Neural progenitor cell (in vitro differentiated cells): ENCODE data around the gene AQP12B. TPM values are rescaled to one million over a fixed set of nuclear protein-coding genes. Genes with fewer than 3 reads are reported as not detected.
A peak's percentile ranks its signal among the peaks of the same experiment; 100 is the strongest.

Experiments used
- DNase-seq: peaks from one replicate; pipeline ENCODE4 v3.0.0-alpha.2; 2016; ENCODE audit warnings: low spot score
- H2AFZ ChIP-seq: fragments of 200-600 bp; sonication (generic); replicated peaks from 2 replicates; pipeline ENCODE4 v1.6.1; 2016; ENCODE audit warnings: antibody characterized with exemption
- H3F3A ChIP-seq: fragments of 200-600 bp; sonication (generic); 2 replicates; pipeline ENCODE4 v1.6.1; 2016; ENCODE audit warnings: antibody characterized with exemption, low read depth
- H3K27ac ChIP-seq: fragments of 200-600 bp; sonication (generic); 2 replicates; pipeline ENCODE4 v1.5.1; 2016; ENCODE audit warnings: mild to moderate bottlenecking
- H3K27me3 ChIP-seq: fragments of 200-600 bp; sonication (generic); 2 replicates; pipeline ENCODE4 v1.6.1; 2016; ENCODE audit warnings: mild to moderate bottlenecking, moderate library complexity
- H3K36me3 ChIP-seq: fragments of 200-600 bp; sonication (generic); 2 replicates; pipeline ENCODE4 v1.5.1; 2016
- H3K4me1 ChIP-seq: fragments of 200-600 bp; sonication (generic); 2 replicates; pipeline ENCODE4 v1.6.1; 2016; ENCODE audit warnings: mixed run types
- H3K4me2 ChIP-seq: fragments of 200-600 bp; sonication (generic); 2 replicates; pipeline ENCODE4 v1.6.1; 2016
- H3K4me3 ChIP-seq: fragments of 200-600 bp; sonication (generic); 2 replicates; pipeline ENCODE4 v1.5.1; 2016
- H3K79me2 ChIP-seq: fragments of 200-600 bp; sonication (generic); 2 replicates; pipeline ENCODE4 v1.6.1; 2016; ENCODE audit warnings: low read depth
- H3K9ac ChIP-seq: fragments of 200-600 bp; sonication (generic); 2 replicates; pipeline ENCODE4 v1.6.1; 2016
- H3K9me3 ChIP-seq: fragments of 200-600 bp; sonication (generic); 2 replicates; pipeline ENCODE4 v1.5.1; 2016; ENCODE audit warnings: low read depth
- H4K20me1 ChIP-seq: fragments of 200-600 bp; sonication (generic); 2 replicates; pipeline ENCODE4 v1.6.1; 2016; ENCODE audit warnings: low read depth
- H3K27ac Mint-ChIP-seq: 3 replicates; pipeline ENCODE4 v1.8.0; 2021; ENCODE audit warnings: mixed read lengths
- H3K27me3 Mint-ChIP-seq: 2 replicates; pipeline ENCODE4 v1.8.0; 2022; ENCODE audit warnings: low read depth, mild to moderate bottlenecking, inconsistent platforms, moderate library complexity, mixed read lengths; ENCODE audit not compliant: insufficient read depth
- H3K36me3 Mint-ChIP-seq: 3 replicates; pipeline ENCODE4 v1.8.0; 2021; ENCODE audit warnings: mixed read lengths
- H3K4me1 Mint-ChIP-seq: 3 replicates; pipeline ENCODE4 v1.8.0; 2021; ENCODE audit warnings: mixed read lengths
- H3K4me3 Mint-ChIP-seq: 3 replicates; pipeline ENCODE4 v1.8.0; 2021; ENCODE audit warnings: mild to moderate bottlenecking, moderate library complexity, mixed read lengths
- H3K9me3 Mint-ChIP-seq: 3 replicates; pipeline ENCODE4 v1.8.0; 2020; ENCODE audit warnings: mixed read lengths
- EZH2 ChIP-seq: fragments of 200-600 bp; sonication (generic); IDR thresholded peaks from 2 replicates; pipeline ENCODE4 v1.6.1; 2017; ENCODE audit warnings: antibody characterized with exemption, mild to moderate bottlenecking, moderate library complexity
- EZH2phosphoT487 ChIP-seq: fragments of 200-600 bp; sonication (generic); IDR thresholded peaks from 2 replicates; pipeline ENCODE4 v1.6.1; 2017; ENCODE audit warnings: antibody characterized with exemption
- total RNA-seq: library from RNA; depleted of rRNA; stranded (reverse); fragments of >200 nt; gene quantifications from 2 replicates; pipeline ENCODE4 v1.2.3, GENCODE V29; 2015; ENCODE audit warnings: low replicate concordance
- TF ChIP-seq, protein P1 (sequence below): fragments of 200-600 bp; sonication (generic); IDR thresholded peaks from 2 replicates; pipeline ENCODE4 v1.5.1; 2017; ENCODE audit warnings: antibody characterized with exemption, mild to moderate bottlenecking

The AQP12B gene
- total RNA-seq, 1 donor from 2014 or later = not detected

DNA sequence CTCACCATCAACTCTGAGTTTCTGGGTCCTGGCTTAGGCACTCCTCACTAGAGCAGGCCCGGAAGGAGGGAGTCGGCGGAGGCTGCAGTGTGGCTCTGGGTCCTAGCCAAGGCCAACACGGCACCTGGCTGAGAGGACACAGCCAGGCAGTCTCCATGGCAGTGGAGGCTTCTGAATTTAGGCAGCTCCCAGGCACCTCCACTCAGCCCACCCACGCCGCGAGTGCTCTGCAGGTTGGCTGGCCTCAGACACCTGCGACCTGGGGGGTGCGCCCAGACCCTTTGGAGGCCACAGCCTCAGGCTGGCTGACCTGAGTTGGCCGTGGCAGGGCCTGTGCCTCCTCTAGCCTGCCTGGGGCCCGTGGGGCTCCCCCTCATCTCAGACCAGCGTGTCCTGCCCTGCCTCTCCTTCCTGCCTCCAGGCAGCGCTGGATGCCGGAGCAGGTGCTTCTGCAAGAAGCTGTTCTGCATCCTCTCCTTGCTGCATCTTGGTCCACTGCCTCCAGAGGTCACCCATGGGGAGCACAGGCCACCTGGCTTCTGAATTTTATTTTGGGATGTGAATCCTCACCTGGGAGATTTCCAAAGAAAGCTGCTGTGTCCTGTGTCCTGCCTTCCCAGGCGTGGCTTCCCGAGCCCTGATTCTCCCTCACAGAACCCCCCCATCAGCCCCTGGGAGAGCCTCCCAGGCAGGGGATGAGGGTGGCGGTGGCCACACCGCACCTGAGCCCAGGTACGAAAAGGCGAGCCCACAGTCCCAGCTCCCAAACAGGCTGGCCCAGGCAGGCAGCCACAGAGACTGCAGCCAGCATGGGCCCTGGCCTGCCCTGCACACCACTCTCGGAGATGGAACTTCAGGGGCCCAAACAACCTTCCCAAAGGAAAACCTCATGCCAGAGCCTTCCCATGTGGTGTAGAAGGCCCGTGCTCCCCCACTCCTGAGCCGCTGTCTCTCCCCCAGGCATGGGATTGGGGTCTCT, 32.4 kb upstream of the AQP12B start:
- Histone ChIP-seq H3K4me2 (no peak overlapping the region), H3K9ac (no peak overlapping the region), H3K9me3 (no peaks in the 10 kb centered on the region), H2AFZ (no peak overlapping the region), H3K27ac (no peak overlapping the region), H3F3A (no peaks in the 10 kb centered on the region), H3K27me3 (no peaks in the 10 kb centered on the region), H4K20me1 (no peaks in the 10 kb centered on the region), H3K4me1 (no peaks in the 10 kb centered on the region), H3K4me3 (no peak overlapping the region), H3K36me3 (no peaks in the 10 kb centered on the region), H3K79me2 (no peaks in the 10 kb centered on the region)
- Mint-ChIP-seq H3K36me3 (no peaks in the 10 kb centered on the region), H3K27me3 (peaks cover 2% of the 10 kb centered on the region), H3K9me3 (no peaks in the 10 kb centered on the region), H3K27ac (no peak overlapping the region), H3K4me1 (peaks cover 2% of the 10 kb centered on the region), H3K4me3 (no peak overlapping the region)
- TF ChIP-seq, protein P1, sequence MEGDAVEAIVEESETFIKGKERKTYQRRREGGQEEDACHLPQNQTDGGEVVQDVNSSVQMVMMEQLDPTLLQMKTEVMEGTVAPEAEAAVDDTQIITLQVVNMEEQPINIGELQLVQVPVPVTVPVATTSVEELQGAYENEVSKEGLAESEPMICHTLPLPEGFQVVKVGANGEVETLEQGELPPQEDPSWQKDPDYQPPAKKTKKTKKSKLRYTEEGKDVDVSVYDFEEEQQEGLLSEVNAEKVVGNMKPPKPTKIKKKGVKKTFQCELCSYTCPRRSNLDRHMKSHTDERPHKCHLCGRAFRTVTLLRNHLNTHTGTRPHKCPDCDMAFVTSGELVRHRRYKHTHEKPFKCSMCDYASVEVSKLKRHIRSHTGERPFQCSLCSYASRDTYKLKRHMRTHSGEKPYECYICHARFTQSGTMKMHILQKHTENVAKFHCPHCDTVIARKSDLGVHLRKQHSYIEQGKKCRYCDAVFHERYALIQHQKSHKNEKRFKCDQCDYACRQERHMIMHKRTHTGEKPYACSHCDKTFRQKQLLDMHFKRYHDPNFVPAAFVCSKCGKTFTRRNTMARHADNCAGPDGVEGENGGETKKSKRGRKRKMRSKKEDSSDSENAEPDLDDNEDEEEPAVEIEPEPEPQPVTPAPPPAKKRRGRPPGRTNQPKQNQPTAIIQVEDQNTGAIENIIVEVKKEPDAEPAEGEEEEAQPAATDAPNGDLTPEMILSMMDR = peak; percentile 6
- TF ChIP-seq EZH2phosphoT487 (no peak), EZH2 (no peak)
- DNase-seq = no peak

DNA sequence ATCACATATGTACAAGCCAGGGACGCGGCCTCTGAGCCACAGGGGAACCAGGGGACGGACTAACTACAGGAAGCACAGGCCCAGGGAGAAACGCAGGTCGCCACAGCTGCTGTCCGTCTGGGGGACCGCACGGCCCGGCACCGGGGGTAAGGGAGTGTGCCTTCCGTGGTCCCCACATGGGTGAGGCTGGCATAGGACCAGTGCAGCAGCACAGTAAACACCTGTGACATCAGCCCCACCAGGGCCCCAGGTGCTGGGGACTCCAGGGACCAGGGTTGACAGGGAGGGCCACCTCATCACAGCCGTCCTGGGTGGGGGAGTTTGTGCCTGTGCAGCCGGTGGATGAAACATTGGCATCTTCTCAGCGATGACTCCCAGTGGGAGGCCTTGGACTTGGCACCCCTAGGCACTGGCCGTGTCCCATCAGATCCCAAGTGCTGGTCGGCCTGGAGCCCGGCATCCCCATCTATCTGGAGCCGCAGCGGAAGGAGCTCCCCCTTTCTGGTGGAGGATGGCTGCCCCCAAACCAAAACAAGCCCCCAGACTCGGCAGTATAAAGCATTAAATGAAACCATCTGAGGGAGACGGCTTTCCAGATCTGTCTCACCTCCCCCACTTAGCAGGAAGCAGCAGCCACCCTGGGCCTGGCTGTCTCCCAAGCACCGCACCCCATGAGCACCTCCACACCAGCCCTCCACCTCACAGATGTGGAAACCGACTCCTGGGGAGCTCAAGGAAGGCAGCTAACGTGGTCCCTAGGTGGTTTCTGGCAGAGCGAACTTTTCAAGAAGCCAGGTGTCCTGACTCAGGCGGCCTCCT, 31.5 kb upstream of the AQP12B start:
- peaks cover 2% of the 10 kb centered on the region for H3K4me1 Mint-ChIP-seq
- Histone ChIP-seq H3K36me3 (no peaks in the 10 kb centered on the region), H3K4me2 (no peak overlapping the region), H3K4me1 (no peaks in the 10 kb centered on the region), H3K27me3 (no peaks in the 10 kb centered on the region), H3K9me3 (no peaks in the 10 kb centered on the region), H4K20me1 (no peaks in the 10 kb centered on the region), H2AFZ (no peak overlapping the region), H3K9ac (no peak overlapping the region), H3K27ac (no peak overlapping the region), H3K4me3 (no peak overlapping the region), H3F3A (no peaks in the 10 kb centered on the region), H3K79me2 (no peaks in the 10 kb centered on the region)
- peak overlapping the region; percentile 79 for H3K27ac Mint-ChIP-seq
- no peak for DNase-seq
- no peaks in the 10 kb centered on the region for H3K9me3 Mint-ChIP-seq
- H3K4me3 Mint-ChIP-seq = no peak overlapping the region
- TF ChIP-seq EZH2 (no peak), EZH2phosphoT487 (no peak)
- TF ChIP-seq, protein P1 = no peak
- no peaks in the 10 kb centered on the region for H3K36me3 Mint-ChIP-seq
- peaks cover 2% of the 10 kb centered on the region for H3K27me3 Mint-ChIP-seq

DNA sequence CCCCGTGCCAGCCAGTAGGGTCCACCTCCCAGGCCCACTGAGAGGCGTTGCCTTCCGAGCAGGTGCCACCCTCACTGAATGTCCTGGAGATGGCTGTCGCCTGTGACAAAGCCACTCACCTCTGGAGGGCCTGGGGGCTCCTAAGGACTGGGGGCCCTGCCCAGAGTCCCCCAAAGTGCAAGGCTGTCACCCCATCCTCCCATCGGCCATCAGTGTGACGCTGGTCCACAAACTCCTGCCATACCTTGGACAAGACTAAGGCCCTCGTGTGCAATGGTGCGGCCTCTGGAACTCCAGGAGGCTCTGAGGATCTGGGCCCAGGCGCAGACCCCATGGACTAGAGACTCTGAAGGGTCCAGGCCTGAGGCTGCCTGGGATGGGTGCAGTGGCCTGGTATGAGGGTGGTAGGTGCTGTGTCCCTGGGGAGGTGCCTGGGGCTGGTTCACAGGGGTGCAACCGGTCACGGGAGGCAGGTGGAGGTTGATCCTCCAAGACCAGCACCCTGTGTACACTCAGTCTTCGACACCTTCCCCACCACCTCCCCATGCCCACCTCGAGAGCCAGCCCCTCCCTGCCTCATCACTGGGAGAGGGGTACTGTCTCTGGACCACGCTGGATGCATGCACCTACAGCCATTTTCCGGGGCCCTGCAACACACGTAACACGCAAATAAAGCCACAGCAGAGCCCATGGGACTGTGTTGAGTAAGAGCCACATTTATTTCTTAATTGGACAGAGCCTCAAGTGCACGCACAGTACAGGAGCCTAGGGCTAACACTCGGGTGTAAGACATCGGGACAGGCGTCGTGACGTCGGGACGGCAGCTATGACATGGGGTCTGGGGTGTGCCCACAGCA, 30.6 kb upstream of the AQP12B start:
- Histone ChIP-seq H3K4me1 (no peaks in the 10 kb centered on the region), H3K4me2 (no peak overlapping the region), H3K36me3 (no peaks in the 10 kb centered on the region), H4K20me1 (no peaks in the 10 kb centered on the region), H3F3A (no peaks in the 10 kb centered on the region), H3K27me3 (no peaks in the 10 kb centered on the region), H3K79me2 (no peaks in the 10 kb centered on the region), H3K9me3 (no peaks in the 10 kb centered on the region), H2AFZ (no peak overlapping the region), H3K4me3 (no peak overlapping the region), H3K9ac (no peak overlapping the region), H3K27ac (no peak overlapping the region)
- peaks cover 2% of the 10 kb centered on the region for H3K4me1 Mint-ChIP-seq
- H3K27ac Mint-ChIP-seq = no peak overlapping the region
- no peak overlapping the region for H3K4me3 Mint-ChIP-seq
- TF ChIP-seq, protein P1 = no peak
- no peak for TF ChIP-seq EZH2phosphoT487
- TF ChIP-seq EZH2 = no peak
- no peaks in the 10 kb centered on the region for H3K36me3 Mint-ChIP-seq
- H3K27me3 Mint-ChIP-seq = peaks cover 2% of the 10 kb centered on the region
- H3K9me3 Mint-ChIP-seq = no peaks in the 10 kb centered on the region
- DNase-seq = no peak
